ENCODE data around the gene OPN3. TPM values are rescaled to one million over a fixed set of nuclear protein-coding genes. Genes with fewer than 3 reads are reported as not detected.

The OPN3 gene
- total and polyA plus RNA-seq, 4 donors, result 11.3 to 19.1 (median 15.5) TPM

DNA sequence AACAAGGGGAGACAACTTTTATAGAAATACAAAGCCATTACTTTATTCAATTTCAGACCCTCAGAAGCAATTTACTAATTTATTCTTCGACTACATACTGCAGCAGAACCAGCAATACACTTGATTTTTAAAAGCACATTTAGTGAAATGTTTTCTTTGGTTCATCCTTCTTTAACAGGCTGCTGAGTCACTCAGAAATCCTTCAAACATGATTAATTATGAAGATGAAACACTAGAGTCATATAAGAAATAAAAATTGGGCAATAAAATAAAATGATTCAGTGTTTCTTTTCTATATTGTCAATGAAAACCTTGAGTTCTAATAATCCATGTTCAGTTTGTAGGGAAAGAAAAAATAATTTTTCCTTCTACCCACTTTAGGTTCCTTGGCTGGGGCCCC, 47.0 kb downstream of the OPN3 start:
- TF ChIP-seq YY1 (IDR thresholded peaks at IDR 0.05), result no peak
- TF ChIP-seq, protein P1, sequence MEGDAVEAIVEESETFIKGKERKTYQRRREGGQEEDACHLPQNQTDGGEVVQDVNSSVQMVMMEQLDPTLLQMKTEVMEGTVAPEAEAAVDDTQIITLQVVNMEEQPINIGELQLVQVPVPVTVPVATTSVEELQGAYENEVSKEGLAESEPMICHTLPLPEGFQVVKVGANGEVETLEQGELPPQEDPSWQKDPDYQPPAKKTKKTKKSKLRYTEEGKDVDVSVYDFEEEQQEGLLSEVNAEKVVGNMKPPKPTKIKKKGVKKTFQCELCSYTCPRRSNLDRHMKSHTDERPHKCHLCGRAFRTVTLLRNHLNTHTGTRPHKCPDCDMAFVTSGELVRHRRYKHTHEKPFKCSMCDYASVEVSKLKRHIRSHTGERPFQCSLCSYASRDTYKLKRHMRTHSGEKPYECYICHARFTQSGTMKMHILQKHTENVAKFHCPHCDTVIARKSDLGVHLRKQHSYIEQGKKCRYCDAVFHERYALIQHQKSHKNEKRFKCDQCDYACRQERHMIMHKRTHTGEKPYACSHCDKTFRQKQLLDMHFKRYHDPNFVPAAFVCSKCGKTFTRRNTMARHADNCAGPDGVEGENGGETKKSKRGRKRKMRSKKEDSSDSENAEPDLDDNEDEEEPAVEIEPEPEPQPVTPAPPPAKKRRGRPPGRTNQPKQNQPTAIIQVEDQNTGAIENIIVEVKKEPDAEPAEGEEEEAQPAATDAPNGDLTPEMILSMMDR (IDR thresholded peaks at IDR 0.05; ENCODE audit: low read depth, low read length, missing input control), result no peak
- no peak for TF ChIP-seq NR2F2 (IDR thresholded peaks at IDR 0.05)
- TF ChIP-seq, protein P2, sequence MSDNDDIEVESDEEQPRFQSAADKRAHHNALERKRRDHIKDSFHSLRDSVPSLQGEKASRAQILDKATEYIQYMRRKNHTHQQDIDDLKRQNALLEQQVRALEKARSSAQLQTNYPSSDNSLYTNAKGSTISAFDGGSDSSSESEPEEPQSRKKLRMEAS (IDR thresholded peaks at IDR 0.05), result no peak
- no peak for TF ChIP-seq RAD21 (IDR thresholded peaks at IDR 0.05)
- TF ChIP-seq HNF4G (IDR thresholded peaks at IDR 0.05), result no peak
- no peak for TF ChIP-seq SP1 (IDR thresholded peaks at IDR 0.05)
- no peak for TF ChIP-seq RXRA (IDR thresholded peaks at IDR 0.05)
- TF ChIP-seq, protein P3, sequence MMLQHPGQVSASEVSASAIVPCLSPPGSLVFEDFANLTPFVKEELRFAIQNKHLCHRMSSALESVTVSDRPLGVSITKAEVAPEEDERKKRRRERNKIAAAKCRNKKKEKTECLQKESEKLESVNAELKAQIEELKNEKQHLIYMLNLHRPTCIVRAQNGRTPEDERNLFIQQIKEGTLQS (IDR thresholded peaks at IDR 0.05), result no peak
- no peak for TF ChIP-seq FOXA1 (IDR thresholded peaks at IDR 0.05)
- no peak for TF ChIP-seq GABPA (IDR thresholded peaks at IDR 0.05 in 1 of 2, conservative IDR thresholded peaks at IDR 0.05 in 1 of 2)
- TF ChIP-seq HNF4A (conservative IDR thresholded peaks at IDR 0.05), result no peak
- TF ChIP-seq FOXA2 (IDR thresholded peaks at IDR 0.05), result no peak
- TF ChIP-seq, protein P4, sequence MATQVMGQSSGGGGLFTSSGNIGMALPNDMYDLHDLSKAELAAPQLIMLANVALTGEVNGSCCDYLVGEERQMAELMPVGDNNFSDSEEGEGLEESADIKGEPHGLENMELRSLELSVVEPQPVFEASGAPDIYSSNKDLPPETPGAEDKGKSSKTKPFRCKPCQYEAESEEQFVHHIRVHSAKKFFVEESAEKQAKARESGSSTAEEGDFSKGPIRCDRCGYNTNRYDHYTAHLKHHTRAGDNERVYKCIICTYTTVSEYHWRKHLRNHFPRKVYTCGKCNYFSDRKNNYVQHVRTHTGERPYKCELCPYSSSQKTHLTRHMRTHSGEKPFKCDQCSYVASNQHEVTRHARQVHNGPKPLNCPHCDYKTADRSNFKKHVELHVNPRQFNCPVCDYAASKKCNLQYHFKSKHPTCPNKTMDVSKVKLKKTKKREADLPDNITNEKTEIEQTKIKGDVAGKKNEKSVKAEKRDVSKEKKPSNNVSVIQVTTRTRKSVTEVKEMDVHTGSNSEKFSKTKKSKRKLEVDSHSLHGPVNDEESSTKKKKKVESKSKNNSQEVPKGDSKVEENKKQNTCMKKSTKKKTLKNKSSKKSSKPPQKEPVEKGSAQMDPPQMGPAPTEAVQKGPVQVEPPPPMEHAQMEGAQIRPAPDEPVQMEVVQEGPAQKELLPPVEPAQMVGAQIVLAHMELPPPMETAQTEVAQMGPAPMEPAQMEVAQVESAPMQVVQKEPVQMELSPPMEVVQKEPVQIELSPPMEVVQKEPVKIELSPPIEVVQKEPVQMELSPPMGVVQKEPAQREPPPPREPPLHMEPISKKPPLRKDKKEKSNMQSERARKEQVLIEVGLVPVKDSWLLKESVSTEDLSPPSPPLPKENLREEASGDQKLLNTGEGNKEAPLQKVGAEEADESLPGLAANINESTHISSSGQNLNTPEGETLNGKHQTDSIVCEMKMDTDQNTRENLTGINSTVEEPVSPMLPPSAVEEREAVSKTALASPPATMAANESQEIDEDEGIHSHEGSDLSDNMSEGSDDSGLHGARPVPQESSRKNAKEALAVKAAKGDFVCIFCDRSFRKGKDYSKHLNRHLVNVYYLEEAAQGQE (IDR thresholded peaks at IDR 0.05), result no peak
- no peak for TF ChIP-seq JUND (IDR thresholded peaks at IDR 0.05)
- TF ChIP-seq EGR1 (IDR thresholded peaks at IDR 0.05; ENCODE audit: low read depth in 2 of 2), result no peak
- no peak for TF ChIP-seq TAF1 (conservative IDR thresholded peaks at IDR 0.05)
- TF ChIP-seq, protein P5, sequence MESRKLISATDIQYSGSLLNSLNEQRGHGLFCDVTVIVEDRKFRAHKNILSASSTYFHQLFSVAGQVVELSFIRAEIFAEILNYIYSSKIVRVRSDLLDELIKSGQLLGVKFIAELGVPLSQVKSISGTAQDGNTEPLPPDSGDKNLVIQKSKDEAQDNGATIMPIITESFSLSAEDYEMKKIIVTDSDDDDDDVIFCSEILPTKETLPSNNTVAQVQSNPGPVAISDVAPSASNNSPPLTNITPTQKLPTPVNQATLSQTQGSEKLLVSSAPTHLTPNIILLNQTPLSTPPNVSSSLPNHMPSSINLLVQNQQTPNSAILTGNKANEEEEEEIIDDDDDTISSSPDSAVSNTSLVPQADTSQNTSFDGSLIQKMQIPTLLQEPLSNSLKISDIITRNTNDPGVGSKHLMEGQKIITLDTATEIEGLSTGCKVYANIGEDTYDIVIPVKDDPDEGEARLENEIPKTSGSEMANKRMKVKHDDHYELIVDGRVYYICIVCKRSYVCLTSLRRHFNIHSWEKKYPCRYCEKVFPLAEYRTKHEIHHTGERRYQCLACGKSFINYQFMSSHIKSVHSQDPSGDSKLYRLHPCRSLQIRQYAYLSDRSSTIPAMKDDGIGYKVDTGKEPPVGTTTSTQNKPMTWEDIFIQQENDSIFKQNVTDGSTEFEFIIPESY (IDR thresholded peaks at IDR 0.05), result no peak
- Histone ChIP-seq H3K27ac (ENCODE audit: low read depth in 1 of 2, low read length in 2 of 2) (no peak overlapping the region), H3K4me3 (ENCODE audit: low read depth in 1 of 3, low read length in 3 of 3) (no peak overlapping the region), H3K4me1 (ENCODE audit: control insufficient read depth in 4 of 4, insufficient read depth in 4 of 4, low read length in 3 of 4) (no peaks in the 10 kb centered on the region), H3K36me3 (ENCODE audit: control insufficient read depth in 4 of 4, insufficient read depth in 3 of 4, low read depth in 1 of 4, low read length in 3 of 4) (peaks cover 1 to 35% (median 33%) of the 10 kb centered on the region in 4 donors), H3K9me3 (ENCODE audit: control insufficient read depth in 4 of 4, low read length in 3 of 4) (no peaks in the 10 kb centered on the region), H3K27me3 (ENCODE audit: control insufficient read depth in 4 of 4, insufficient read depth in 4 of 4, low read length in 3 of 4) (no peaks in the 10 kb centered on the region), H3K9ac (ENCODE audit: low read depth in 1 of 2, low read length in 2 of 2) (no peak overlapping the region)
- WGBS, result 99% methylated on average over 1 of the region's 1 CpG
- DNase-seq (ENCODE audit: low spot score), result no peak
